H9 (cell line): ENCODE data around the gene COMTD1. TPM values are rescaled to one million over a fixed set of nuclear protein-coding genes. Genes with fewer than 3 reads are reported as not detected.

Experiments
- DNase-seq: peaks from one replicate; pipeline ENCODE4 v3.0.0-alpha.2; 2017
- H2AFZ ChIP-seq: one replicate; pipeline ENCODE4 v1.6.1; 2013; ENCODE audit warnings: mild to moderate bottlenecking, low read length, control low read depth, moderate library complexity
- H2AK5ac ChIP-seq: 2 replicates; pipeline ENCODE4 v1.6.1; 2013; ENCODE audit warnings: low read length, control low read depth, mixed read lengths; ENCODE audit not compliant: insufficient read length
- H2BK120ac ChIP-seq: one replicate; pipeline ENCODE4 v1.6.1; 2013; ENCODE audit warnings: low read depth, mild to moderate bottlenecking, low read length, control low read depth, inconsistent platforms; ENCODE audit not compliant: poor library complexity, severe bottlenecking
- H2BK12ac ChIP-seq: 2 replicates; pipeline ENCODE4 v1.6.1; 2013; ENCODE audit warnings: low read length, control low read depth, mixed read lengths, low read depth; ENCODE audit not compliant: insufficient read length
- H2BK15ac ChIP-seq: 2 replicates; pipeline ENCODE4 v1.6.1; 2013; ENCODE audit warnings: low read depth, low read length, control low read depth
- H2BK20ac ChIP-seq: one replicate; pipeline ENCODE4 v1.6.1; 2013; ENCODE audit warnings: low read depth, mild to moderate bottlenecking, low read length, control low read depth, inconsistent platforms; ENCODE audit not compliant: poor library complexity, severe bottlenecking
- H2BK5ac ChIP-seq: 2 replicates; pipeline ENCODE4 v1.6.1; 2013; ENCODE audit warnings: low read length, control low read depth, mixed read lengths; ENCODE audit not compliant: insufficient read length
- H3K14ac ChIP-seq: 2 replicates; pipeline ENCODE4 v1.6.1; 2013; ENCODE audit warnings: low read length, control low read depth; ENCODE audit not compliant: insufficient read depth
- H3K18ac ChIP-seq: 2 replicates; pipeline ENCODE4 v1.6.1; 2013; ENCODE audit warnings: low read depth, mild to moderate bottlenecking, mixed read lengths, low read length, control low read depth; ENCODE audit not compliant: insufficient read length
- H3K23ac ChIP-seq: 2 replicates; pipeline ENCODE4 v1.6.1; 2013; ENCODE audit warnings: low read length, control low read depth, mixed read lengths, low read depth; ENCODE audit not compliant: insufficient read length
- H3K23me2 ChIP-seq: 2 replicates; pipeline ENCODE4 v1.6.1; 2013; ENCODE audit warnings: low read depth, mild to moderate bottlenecking, mixed read lengths, low read length, control low read depth; ENCODE audit not compliant: insufficient read length, poor library complexity, severe bottlenecking
- H3K27ac ChIP-seq: 2 replicates; pipeline ENCODE4 v1.5.1; 2013; ENCODE audit warnings: low read length, control low read depth, mixed read lengths, low read depth; ENCODE audit not compliant: insufficient read length
- H3K27me3 ChIP-seq: 2 replicates; pipeline ENCODE4 v1.6.1; 2013; ENCODE audit warnings: low read length, control low read depth, inconsistent platforms; ENCODE audit not compliant: insufficient read depth
- H3K4ac ChIP-seq: 2 replicates; pipeline ENCODE4 v1.6.1; 2013; ENCODE audit warnings: low read depth, mild to moderate bottlenecking, control low read depth, inconsistent platforms, low read length, moderate library complexity
- H3K4me1 ChIP-seq: 2 replicates; pipeline ENCODE4 v1.6.1; 2013; ENCODE audit warnings: low read length, control low read depth, inconsistent platforms; ENCODE audit not compliant: insufficient read depth
- H3K4me2 ChIP-seq: 2 replicates; pipeline ENCODE4 v1.6.1; 2013; ENCODE audit warnings: low read length, control low read depth, mixed read lengths; ENCODE audit not compliant: insufficient read length, insufficient read depth
- H3K56ac ChIP-seq: 2 replicates; pipeline ENCODE4 v1.6.1; 2013; ENCODE audit warnings: low read depth, mild to moderate bottlenecking, mixed read lengths, low read length, control low read depth; ENCODE audit not compliant: insufficient read length
- H3K79me1 ChIP-seq: 2 replicates; pipeline ENCODE4 v1.6.1; 2013; ENCODE audit warnings: low read depth, mild to moderate bottlenecking, moderate library complexity, low read length, control low read depth, inconsistent platforms; ENCODE audit not compliant: insufficient read depth, poor library complexity, severe bottlenecking
- H3K79me2 ChIP-seq: 2 replicates; pipeline ENCODE4 v1.6.1; 2013; ENCODE audit warnings: low read length, control low read depth, inconsistent platforms; ENCODE audit not compliant: insufficient read depth
- H3K9ac ChIP-seq: 2 replicates; pipeline ENCODE4 v1.6.1; 2013; ENCODE audit warnings: low read length, control low read depth, mixed read lengths; ENCODE audit not compliant: insufficient read length; ENCODE audit errors: extremely low read depth
- H3K9me3 ChIP-seq: one replicate; pipeline ENCODE4 v1.6.1; 2013; ENCODE audit warnings: low read depth, low read length, inconsistent platforms; ENCODE audit not compliant: control insufficient read depth
- H3T11ph ChIP-seq: one replicate; pipeline ENCODE4 v1.6.1; 2013; ENCODE audit warnings: mild to moderate bottlenecking, low read length, control low read depth, inconsistent platforms
- H4K20me1 ChIP-seq: one replicate; pipeline ENCODE4 v1.6.1; 2013; ENCODE audit not compliant: control insufficient read depth, insufficient read length, insufficient read depth
- H4K5ac ChIP-seq: 2 replicates; pipeline ENCODE4 v1.6.1; 2013; ENCODE audit warnings: low read depth, mild to moderate bottlenecking, mixed read lengths, low read length, control low read depth; ENCODE audit not compliant: insufficient read length
- H4K8ac ChIP-seq: replicated peaks from 2 replicates; pipeline ENCODE4 v1.6.1; 2013; ENCODE audit warnings: low read length, control low read depth, mixed read lengths, low read depth; ENCODE audit not compliant: insufficient read length
- H4K91ac ChIP-seq: 2 replicates; pipeline ENCODE4 v1.6.1; 2013; ENCODE audit warnings: low read depth, mild to moderate bottlenecking, moderate library complexity, mixed read lengths, low read length, control low read depth; ENCODE audit not compliant: insufficient read length
- H3K27ac Mint-ChIP-seq, 3 experiments: 2 replicates in 2 of 3; 3 replicates in 1 of 3; pipeline ENCODE4 v1.8.0; 2020 to 2021; ENCODE audit warnings: mixed read lengths in 3 of 3, mild to moderate bottlenecking in 1 of 3, moderate library complexity in 1 of 3
- H3K27me3 Mint-ChIP-seq: 2 replicates; pipeline ENCODE4 v1.8.0; 2021; ENCODE audit warnings: low read depth, mild to moderate bottlenecking, moderate library complexity, mixed read lengths
- H3K36me3 Mint-ChIP-seq, 3 experiments: 2 replicates in 2 of 3; 3 replicates in 1 of 3; pipeline ENCODE4 v1.8.0; 2020 to 2021; ENCODE audit warnings: low read depth in 3 of 3, mixed read lengths in 3 of 3; ENCODE audit not compliant: insufficient read depth in 1 of 3
- H3K4me1 Mint-ChIP-seq, 2 experiments: 2 replicates each; pipeline ENCODE4 v1.8.0; 2020; ENCODE audit warnings: mixed read lengths in 2 of 2
- H3K4me3 Mint-ChIP-seq, 2 experiments: 2 replicates in 1 of 2; 3 replicates in 1 of 2; pipeline ENCODE4 v1.8.0; 2020 to 2021; ENCODE audit warnings: mild to moderate bottlenecking in 2 of 2, mixed read lengths in 2 of 2, moderate library complexity in 1 of 2
- H3K9me3 Mint-ChIP-seq, 2 experiments: 2 replicates in 1 of 2; 3 replicates in 1 of 2; pipeline ENCODE4 v1.8.0; 2020; ENCODE audit warnings: mild to moderate bottlenecking in 2 of 2, mixed read lengths in 2 of 2, moderate library complexity in 1 of 2
- CTCF ChIP-seq: fragments of 200-600 bp; sonication (generic); conservative IDR thresholded peaks from 3 replicates; pipeline ENCODE4 v1.8.0; 2021; ENCODE audit warnings: antibody characterized with exemption, mild to moderate bottlenecking
- WGBS: extraction: QIAGEN DNeasy Blood & Tissue Kit; methylation state at CpG from one replicate; pipeline ENCODE4 v1.1.7; 2013; ENCODE audit warnings: missing lambda C conversion rate, low lambda C conversion rate, mixed read lengths; ENCODE audit not compliant: insufficient read length; ENCODE audit errors: extremely low coverage; 5-methylcytosine and 5-hydroxymethylcytosine counted together
- total RNA-seq: library from RNA; stranded (reverse); gene quantifications from 2 replicates; pipeline ENCODE4 v1.2.1, GENCODE V29; 2021

COMTD1 gene
- total RNA-seq, 1 experiment from 2014 or later = 28.3 TPM

GRCh38 chr10:75209086-75209920 is 26.5 kb downstream of the COMTD1 start:
- no peak overlapping the region for H3K9ac ChIP-seq
- no CpG with 5 or more reads among the region's 16 CpGs for whole genome bisulfite sequencing
- H3K4me1 ChIP-seq = peaks cover 17% of the 10 kb centered on the region
- H2BK20ac ChIP-seq = no peak overlapping the region
- no peak overlapping the region for H2AK5ac ChIP-seq
- peaks cover 19% of the 10 kb centered on the region; the same call in 1 of the 2 replicates for H3K79me2 ChIP-seq
- H3K23ac ChIP-seq = no peak overlapping the region
- no peak for DNase-seq
- H3K27me3 ChIP-seq = no peaks in the 10 kb centered on the region
- H3K14ac ChIP-seq = no peak overlapping the region; the same call in 1 of the 2 replicates
- H3K27me3 Mint-ChIP-seq = peaks cover 3% of the 10 kb centered on the region; the same call in 1 of the 2 replicates
- no peak overlapping the region for H2BK5ac ChIP-seq
- no peak overlapping the region for H3K27ac ChIP-seq
- peaks cover 35 to 42% of the 10 kb centered on the region in 2 experiments for H3K4me1 Mint-ChIP-seq
- peak overlapping the region; percentile 73 for H3K4me2 ChIP-seq
- H4K5ac ChIP-seq = no peak overlapping the region
- H3K23me2 ChIP-seq = peaks cover 5% of the 10 kb centered on the region
- H3K56ac ChIP-seq = no peak overlapping the region
- H4K8ac ChIP-seq = no peak overlapping the region
- peaks cover 25 to 31% (median 31%) of the 10 kb centered on the region in 3 experiments for H3K36me3 Mint-ChIP-seq
- H3K9me3 Mint-ChIP-seq = peaks cover 0 to 3% of the 10 kb centered on the region in 2 experiments; a peak in 1 of 5 replicates
- H4K20me1 ChIP-seq = no peaks in the 10 kb centered on the region
- no peak overlapping the region for H2BK120ac ChIP-seq
- H2BK15ac ChIP-seq = no peak overlapping the region
- no peaks in the 10 kb centered on the region for H3K79me1 ChIP-seq
- no peaks in the 10 kb centered on the region for H3K9me3 ChIP-seq
- peak overlapping the region; percentile 87 to 94 for H3K4me3 Mint-ChIP-seq
- peak overlapping the region in 1 of 3 experiments; percentile 93; a peak in 4 of 7 replicates for H3K27ac Mint-ChIP-seq
- H3T11ph ChIP-seq = no peak overlapping the region
- no peak overlapping the region for H2BK12ac ChIP-seq
- H3K4ac ChIP-seq = no peak overlapping the region
- TF ChIP-seq CTCF = no peak
- H3K18ac ChIP-seq = no peak overlapping the region
- H2AFZ ChIP-seq = no peak overlapping the region
- no peak overlapping the region for H4K91ac ChIP-seq
